Heart right ventricle (tissue), 16 donors: ENCODE measurements around the gene TCF7L2. TPM values are rescaled to one million over a fixed set of nuclear protein-coding genes. Genes with fewer than 3 reads are reported as not detected.

Experiments used
- ATAC-seq, 8 donors: fragments of 200-7000 bp; cut with Tn5 transposase; one replicate each; pipeline ENCODE4 v1.9.1; 2020; ENCODE audit warnings: mild to moderate bottlenecking in 8 of 8, moderate library complexity in 8 of 8, moderate number of reproducible peaks in 1 of 8
- DNase-seq, 2 donors: peaks; one replicate each; pipeline ENCODE4 v3.0.0-alpha.2; 2020
- H3K27ac ChIP-seq, 10 donors: fragments of 200-600 bp; sonication (generic) in 2 of 10; one replicate each; pipeline versions ENCODE4 v1.5.0 to v1.8.0; 2020 to 2022; ENCODE audit warnings: mild to moderate bottlenecking in 3 of 10
- H3K27me3 ChIP-seq, 7 donors: fragments of 200-600 bp; one replicate each; pipeline ENCODE4 v1.8.0; 2021 to 2022; ENCODE audit warnings: mild to moderate bottlenecking in 2 of 7
- H3K36me3 ChIP-seq, 9 donors: fragments of 200-600 bp; sonication (generic) in 1 of 9; one replicate each; pipeline versions ENCODE4 v1.5.0 to v1.8.0; 2020 to 2022; ENCODE audit warnings: mild to moderate bottlenecking in 2 of 9
- H3K4me1 ChIP-seq, 9 donors: fragments of 200-600 bp; sonication (generic) in 1 of 9; one replicate each; pipeline versions ENCODE4 v1.5.0 to v1.8.0; 2020 to 2022; ENCODE audit warnings: mild to moderate bottlenecking in 4 of 9
- H3K4me3 ChIP-seq, 10 donors: fragments of 200-600 bp; sonication (generic) in 2 of 10; one replicate each; pipeline versions ENCODE4 v1.5.0 to v1.8.0; 2020 to 2022; ENCODE audit warnings: mild to moderate bottlenecking in 7 of 10, moderate library complexity in 2 of 10
- H3K9me3 ChIP-seq, 11 donors: fragments of 200-600 bp in 10 of 11; sonication (generic) in 2 of 11; one replicate each; pipeline versions ENCODE4 v1.5.0 to v1.8.0; 2013 to 2022; ENCODE audit warnings: mild to moderate bottlenecking in 2 of 11, control low read depth in 1 of 11, moderate library complexity in 1 of 11
- WGBS, 2 donors: extraction: QIAGEN DNeasy Blood & Tissue Kit; methylation state at CpG; one replicate each; pipeline ENCODE4 v1.1.7; 2013; ENCODE audit warnings: inconsistent platforms in 1 of 2; 5-methylcytosine and 5-hydroxymethylcytosine counted together
- intact Hi-C, 10 donors: fragments of 100-400 bp; cut with DNase I; formaldehyde crosslinking; loops; one replicate each; pipeline versions ENCODE4 v1.11.1 to v1.14.2; 2022
- polyA plus RNA-seq, 2 donors: library from polyadenylated mRNA; stranded (reverse); fragments of 200-250 nt; gene quantifications; one replicate each; pipeline ENCODE4 v1.2.3, GENCODE V29; 2013
- total RNA-seq, 10 donors: library from RNA; stranded (reverse); fragmentation: NEBNext Ultra II Directional in 3 of 10; extraction: Animal tissue kit (Norgen Biotek cat#: 25700) in 3 of 10; gene quantifications; one replicate each; pipeline versions ENCODE4 v1.2.1 to v1.2.4, GENCODE V29; 2021 to 2023
- TF ChIP-seq, protein P1 (sequence below), 9 donors: fragments of 200-600 bp; sonication (generic) in 2 of 9; IDR thresholded peaks; one replicate each; pipeline versions ENCODE4 v1.5.0 to v1.8.0; 2021 to 2022; ENCODE audit warnings: antibody characterized with exemption in 9 of 9, mild to moderate bottlenecking in 5 of 9, moderate library complexity in 1 of 9
- donor health status: Arrhythmogenic right ventricular cardiomyopathy.
- donor health status: ischemic (EF 13 %, LVEDD 7.1; RV severe dilation, severe dysfunction).
- donor health status: healthy with polysubstance abuse.
- donor health status: DM: no; HTN: yes; CAD: no.
- donor health status: DM: no; HTN: no; CAD: no.
- donor health status: ischemic (EF 25% LVEDD 6.9; RV normal size, moderate dysfunction).
- donor health status: ischemic (EF 25% LVEDD 5.7; RV mildly dilated, moderate dysfunction).
- donor health status: healthy.
- donor health status: DM: yes; HTN: yes; CAD: no.
- donor health status: Ischemic cardiomyopathy.
- donor health status: ischemic (EF 35%, LVEDD 5.7; RV mildly dilated, moderate dysfunction).
- donor health status: nonischemic (EF 11% LVEDD 7.7; RV severe dilation, severe dysfunction).
- donor health status: DM: yes; HTN: yes; CAD: no.
- donor health status: PGD.
- donor health status: ischemic (EF 29% LVEDD 5.4; RV normal size, mild dysfunction).
- donor health status: nonischemic (EF 23%, LVEDD 6.1; RV moderate dilation, normal function).

The TCF7L2 gene
- total and polyA plus RNA-seq, 12 donors: 3.6 to 15.8 (median 11.8) TPM

DNA sequence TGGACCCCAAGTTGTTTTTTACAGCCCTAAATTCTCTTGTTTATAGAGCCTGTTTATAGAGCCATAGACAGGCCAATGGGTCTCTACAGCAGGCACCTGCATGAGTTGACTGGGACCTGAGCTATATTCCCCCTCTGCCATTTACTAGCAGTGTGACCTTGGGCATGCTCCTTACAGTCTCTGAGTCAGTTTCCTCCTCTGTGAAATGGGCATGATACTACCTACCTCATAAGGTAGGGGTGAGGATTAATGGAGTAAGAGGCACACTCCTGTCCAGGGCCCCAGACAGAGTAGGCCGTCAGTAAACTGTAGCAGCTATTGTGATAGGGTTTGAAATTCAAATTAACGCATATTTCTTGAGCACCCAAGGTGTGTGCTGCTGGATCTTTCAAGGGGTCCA, 138.1 kb downstream of the TCF7L2 start:
- Histone ChIP-seq H3K4me3 (no peak overlapping the region), H3K27ac (no peak overlapping the region), H3K36me3 (peaks cover 0 to 19% (median 0%) of the 10 kb centered on the region in 9 donors), H3K4me1 (peaks cover 4 to 40% (median 24%) of the 10 kb centered on the region in 9 donors), H3K9me3 (no peaks in the 10 kb centered on the region), H3K27me3 (peaks cover 0 to 13% (median 0%) of the 10 kb centered on the region in 7 donors)
- WGBS, 2 donors: 97 to 98% methylated on average over 2 of the region's 2 CpGs
- TF ChIP-seq, protein P1, sequence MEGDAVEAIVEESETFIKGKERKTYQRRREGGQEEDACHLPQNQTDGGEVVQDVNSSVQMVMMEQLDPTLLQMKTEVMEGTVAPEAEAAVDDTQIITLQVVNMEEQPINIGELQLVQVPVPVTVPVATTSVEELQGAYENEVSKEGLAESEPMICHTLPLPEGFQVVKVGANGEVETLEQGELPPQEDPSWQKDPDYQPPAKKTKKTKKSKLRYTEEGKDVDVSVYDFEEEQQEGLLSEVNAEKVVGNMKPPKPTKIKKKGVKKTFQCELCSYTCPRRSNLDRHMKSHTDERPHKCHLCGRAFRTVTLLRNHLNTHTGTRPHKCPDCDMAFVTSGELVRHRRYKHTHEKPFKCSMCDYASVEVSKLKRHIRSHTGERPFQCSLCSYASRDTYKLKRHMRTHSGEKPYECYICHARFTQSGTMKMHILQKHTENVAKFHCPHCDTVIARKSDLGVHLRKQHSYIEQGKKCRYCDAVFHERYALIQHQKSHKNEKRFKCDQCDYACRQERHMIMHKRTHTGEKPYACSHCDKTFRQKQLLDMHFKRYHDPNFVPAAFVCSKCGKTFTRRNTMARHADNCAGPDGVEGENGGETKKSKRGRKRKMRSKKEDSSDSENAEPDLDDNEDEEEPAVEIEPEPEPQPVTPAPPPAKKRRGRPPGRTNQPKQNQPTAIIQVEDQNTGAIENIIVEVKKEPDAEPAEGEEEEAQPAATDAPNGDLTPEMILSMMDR (IDR thresholded peaks at IDR 0.05): no peak
- intact Hi-C loops: loop anchor here in 1 of 10 donors (5.0 kb wide), 1 partner anchor 39 kb away; no protein-coding TSS in a partner anchor
- DNase-seq (no peak), ATAC-seq (no peak)

DNA sequence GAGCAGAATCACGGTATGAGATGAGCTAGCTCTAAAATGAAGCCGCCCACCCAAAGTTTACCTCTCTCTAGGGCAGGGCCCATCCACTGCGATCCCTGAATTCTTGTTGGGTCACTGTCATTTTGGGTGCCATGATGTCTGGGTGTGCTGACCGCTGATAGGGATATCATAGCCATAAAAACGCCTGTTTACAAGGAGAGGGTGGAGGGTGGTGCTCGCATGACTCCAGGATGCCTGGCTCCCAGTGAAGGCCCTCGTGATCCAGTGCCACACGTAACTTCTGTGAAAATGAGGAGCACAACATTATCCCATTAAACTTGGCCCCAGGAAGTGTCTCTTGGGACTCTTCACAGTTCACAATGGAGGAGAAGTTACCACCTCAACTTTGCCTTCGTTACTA, 139.5 kb downstream of the TCF7L2 start:
- intact Hi-C loops: loop anchor here in 1 of 10 donors (5.0 kb wide), 1 partner anchor 38 kb away; no protein-coding TSS in a partner anchor
- peaks cover 0 to 19% (median 0%) of the 10 kb centered on the region in 9 donors for H3K36me3 ChIP-seq
- no peaks in the 10 kb centered on the region for H3K9me3 ChIP-seq
- H3K27me3 ChIP-seq: peaks cover 0 to 13% (median 0%) of the 10 kb centered on the region in 7 donors
- no peak for DNase-seq
- H3K27ac ChIP-seq: no peak overlapping the region
- ATAC-seq: no peak
- WGBS, 2 donors: 81 to 85% methylated on average over 9 of the region's 9 CpGs
- H3K4me3 ChIP-seq: no peak overlapping the region
- peaks cover 4 to 53% (median 26%) of the 10 kb centered on the region in 9 donors for H3K4me1 ChIP-seq
- TF ChIP-seq, protein P1 (IDR thresholded peaks at IDR 0.05): no peak

DNA sequence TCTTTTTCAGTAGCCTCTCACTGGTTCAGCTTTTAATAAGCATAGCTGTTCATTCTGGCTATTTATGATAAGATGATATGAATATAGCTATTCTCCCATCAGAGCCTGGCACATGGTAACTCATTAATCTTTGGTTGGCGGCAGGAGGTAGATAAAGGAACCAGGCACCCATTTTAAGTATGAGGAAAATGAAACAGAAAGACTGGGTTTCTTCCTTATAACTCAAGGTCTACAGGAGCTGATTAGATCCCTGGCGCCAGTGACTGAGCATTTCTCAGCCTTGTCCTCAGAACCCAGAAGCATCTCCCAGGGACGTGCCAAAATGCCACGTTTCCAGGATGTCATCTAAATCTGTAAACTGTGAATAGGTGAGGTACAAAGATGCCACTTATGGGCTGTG, 141.9 kb downstream of the TCF7L2 start:
- TF ChIP-seq, protein P1 (IDR thresholded peaks at IDR 0.05): no peak
- no peak for ATAC-seq
- peaks cover 0 to 13% (median 0%) of the 10 kb centered on the region in 7 donors for H3K27me3 ChIP-seq
- no peak overlapping the region for H3K27ac ChIP-seq
- H3K4me1 ChIP-seq: peaks cover 3 to 68% (median 29%) of the 10 kb centered on the region in 9 donors
- peaks cover 0 to 19% (median 0%) of the 10 kb centered on the region in 9 donors for H3K36me3 ChIP-seq
- 93 to 96% methylated on average over 4 of the region's 4 CpGs for WGBS, 2 donors
- intact Hi-C loops: no loop called here
- no peak for DNase-seq
- H3K9me3 ChIP-seq: no peaks in the 10 kb centered on the region
- no peak overlapping the region for H3K4me3 ChIP-seq

DNA sequence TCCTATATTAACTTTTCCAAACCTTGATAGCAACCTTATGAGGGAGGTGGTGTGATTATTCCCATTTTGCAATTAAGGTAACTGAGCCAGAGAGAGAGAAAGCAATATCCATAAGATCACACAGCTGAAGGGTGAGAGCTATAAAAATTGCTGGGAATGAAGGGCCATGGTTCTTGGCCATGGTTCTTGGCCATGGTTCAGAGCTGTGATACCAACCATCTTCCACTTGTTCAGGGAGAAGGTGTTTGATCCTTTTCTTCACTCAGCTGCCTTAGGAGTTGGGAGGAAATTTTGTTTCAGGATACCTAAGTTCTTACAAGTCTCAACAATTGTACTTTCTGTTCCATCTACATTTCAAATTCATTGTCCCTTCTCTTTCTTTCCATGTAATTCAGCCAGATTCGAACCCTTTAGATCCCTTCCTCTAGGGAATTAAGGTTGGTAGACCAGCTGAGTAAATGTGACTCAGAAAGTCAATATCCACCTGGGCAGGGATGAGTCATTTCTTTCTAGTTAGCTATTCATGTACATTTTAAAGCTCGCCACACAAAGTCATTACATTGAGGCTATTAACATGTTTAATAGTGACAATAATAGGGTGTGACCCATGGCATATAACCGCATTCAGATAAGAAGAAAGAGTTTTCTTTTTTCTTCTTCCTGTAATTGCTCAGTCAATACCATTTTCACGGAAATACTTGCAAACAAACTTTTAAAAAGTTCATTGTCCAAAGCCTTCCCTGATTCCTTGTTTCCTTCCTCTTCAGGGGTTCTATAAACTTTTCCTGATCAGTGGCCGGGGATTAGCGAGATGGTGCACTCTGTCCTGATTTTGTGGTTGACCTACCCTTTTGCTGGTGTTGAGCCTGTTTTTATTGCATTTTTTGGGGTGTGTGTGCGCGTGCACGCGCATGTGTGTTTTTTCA, 143.4 kb downstream of the TCF7L2 start:
- ATAC-seq (no peak), DNase-seq (no peak)
- intact Hi-C loops: no loop called here
- Histone ChIP-seq H3K36me3 (peaks cover 0 to 19% (median 0%) of the 10 kb centered on the region in 9 donors), H3K4me3 (no peak overlapping the region), H3K27ac (peak overlapping the region in 2 of 10 donors; percentile 32 to 54), H3K4me1 (peaks cover 0 to 59% (median 25%) of the 10 kb centered on the region in 9 donors), H3K9me3 (no peaks in the 10 kb centered on the region), H3K27me3 (peaks cover 0 to 13% (median 0%) of the 10 kb centered on the region in 7 donors)
- 73 to 84% methylated on average over 10 of the region's 10 CpGs for WGBS, 2 donors
- TF ChIP-seq, protein P1 (IDR thresholded peaks at IDR 0.05): no peak
